H1 (cell line): Measurements from ENCODE around the gene COG7. TPM values are rescaled to one million over a fixed set of nuclear protein-coding genes. Genes with fewer than 3 reads are reported as not detected.

Source experiments
- CTCF ChIA-PET: fragments of 300-600 bp; sonication (Branson Sonifier 250); formaldehyde crosslinking; loops from one replicate; lab custom pipeline; 2021; ENCODE audit not compliant: partially characterized antibody; lab: Charles Lee
- POLR2A ChIA-PET: fragments of 300-600 bp; sonication (Branson Sonifier 250); formaldehyde crosslinking; loops from one replicate; lab custom pipeline; 2021; ENCODE audit warnings: inconsistent platforms; ENCODE audit not compliant: partially characterized antibody; lab: Charles Lee
- DNase-seq, 2 experiments: peaks; one replicate each; pipeline versions ENCODE4 v3.0.0 to v3.0.0-alpha.2; 2010 to 2022; ENCODE audit warnings: low spot score in 2 of 2, low read depth in 1 of 2, mixed read lengths in 1 of 2
- FAIRE-seq: peaks from 2 replicates; lab custom pipeline; 2011; peaks lifted over from hg19 to GRCh38; lab: Jason Lieb, UNC
- H2AFZ ChIP-seq: 2 replicates; pipeline ENCODE4 v1.8.1; 2012; ENCODE audit warnings: low read length, inconsistent platforms
- H2AK5ac ChIP-seq: 2 replicates; pipeline ENCODE4 v1.6.1; 2013; ENCODE audit warnings: low read depth, low read length
- H2BK120ac ChIP-seq: replicated peaks from 2 replicates; pipeline ENCODE3; 2013; ENCODE audit warnings: low read depth, low read length, inconsistent platforms
- H2BK12ac ChIP-seq: 2 replicates; pipeline ENCODE4 v1.6.1; 2013; ENCODE audit warnings: low read depth, low read length
- H2BK15ac ChIP-seq: 2 replicates; pipeline ENCODE4 v1.6.1; 2013; ENCODE audit warnings: low read length
- H2BK20ac ChIP-seq: 2 replicates; pipeline ENCODE4 v1.6.1; 2013; ENCODE audit warnings: low read length
- H2BK5ac ChIP-seq: 2 replicates; pipeline ENCODE4 v1.6.1; 2013; ENCODE audit warnings: low read depth, low read length
- H3K14ac ChIP-seq: 2 replicates; pipeline ENCODE4 v1.6.1; 2013; ENCODE audit warnings: inconsistent platforms; ENCODE audit not compliant: insufficient read length
- H3K18ac ChIP-seq: 2 replicates; pipeline ENCODE4 v1.6.1; 2013; ENCODE audit warnings: low read length; ENCODE audit errors: extremely low read depth
- H3K23ac ChIP-seq: 2 replicates; pipeline ENCODE4 v1.6.1; 2013; ENCODE audit warnings: inconsistent platforms; ENCODE audit not compliant: insufficient read length
- H3K23me2 ChIP-seq: 2 replicates; pipeline ENCODE4 v1.6.1; 2013; ENCODE audit warnings: low read depth, low read length
- H3K27ac ChIP-seq: 2 replicates; pipeline ENCODE4 v1.6.1; 2011; ENCODE audit warnings: low read depth, low read length, inconsistent platforms
- H3K27me3 ChIP-seq, 4 experiments: replicated peaks in 1 of 4; 1 replicate in 1 of 4; 2 replicates in 3 of 4; pipeline versions ENCODE4 v1.6.1 to v1.8.1; 2011 to 2013; ENCODE audit warnings: low read length in 3 of 4, mild to moderate bottlenecking in 3 of 4, inconsistent platforms in 2 of 4, mixed read lengths in 2 of 4, moderate library complexity in 1 of 4; ENCODE audit not compliant: control insufficient read depth in 3 of 4, insufficient read depth in 3 of 4; ENCODE audit errors: extremely low read depth in 1 of 4
- H3K36me3 ChIP-seq, 4 experiments: 2 replicates each; pipeline versions ENCODE4 v1.6.1 to v1.8.1; 2011 to 2013; ENCODE audit warnings: mild to moderate bottlenecking in 4 of 4, low read length in 3 of 4, moderate library complexity in 2 of 4, control low read depth in 1 of 4, inconsistent platforms in 1 of 4; ENCODE audit not compliant: insufficient read depth in 4 of 4, control insufficient read depth in 2 of 4
- H3K4ac ChIP-seq: replicated peaks from 2 replicates; pipeline ENCODE3; 2013; ENCODE audit warnings: low read length, low read depth, mixed read lengths, inconsistent platforms; ENCODE audit not compliant: insufficient read length
- H3K4me1 ChIP-seq, 4 experiments: replicated peaks in 1 of 4; 1 replicate in 1 of 4; 2 replicates in 3 of 4; pipeline versions ENCODE4 v1.6.1 to v1.8.1; 2011 to 2013; ENCODE audit warnings: low read length in 3 of 4, inconsistent platforms in 2 of 4, mixed read lengths in 1 of 4; ENCODE audit not compliant: insufficient read depth in 4 of 4, control insufficient read depth in 3 of 4
- H3K4me2 ChIP-seq, 2 experiments: 2 replicates each; pipeline versions ENCODE4 v1.6.1 to v1.8.1; 2011 to 2013; ENCODE audit warnings: low read depth in 2 of 2, low read length in 2 of 2, control low read depth in 1 of 2, inconsistent platforms in 1 of 2, mild to moderate bottlenecking in 1 of 2; ENCODE audit not compliant: insufficient read depth in 1 of 2
- H3K4me3 ChIP-seq, 4 experiments: fragments of 200-600, 300-600 bp in 1 of 4; sonication (generic), shearing (Covaris generic), sonication (Bioruptor Twin) in 1 of 4; 2 replicates each; pipeline versions ENCODE4 v1.5.1 to v1.8.1; 2011 to 2016; ENCODE audit warnings: low read length in 4 of 4, low read depth in 3 of 4, control low read depth in 2 of 4, inconsistent platforms in 2 of 4, mild to moderate bottlenecking in 2 of 4, mixed read lengths in 1 of 4, moderate library complexity in 1 of 4; ENCODE audit not compliant: insufficient read depth in 2 of 4; ENCODE audit errors: extremely low read depth in 1 of 4
- H3K56ac ChIP-seq: replicated peaks from 2 replicates; pipeline ENCODE3; 2013; ENCODE audit warnings: low read depth, mild to moderate bottlenecking, mixed read lengths, low read length, inconsistent platforms; ENCODE audit not compliant: insufficient read length
- H3K79me1 ChIP-seq: 2 replicates; pipeline ENCODE4 v1.6.1; 2013; ENCODE audit warnings: low read depth, low read length, control low read depth
- H3K79me2 ChIP-seq, 2 experiments: 2 replicates each; pipeline versions ENCODE4 v1.6.1 to v1.8.1; 2012 to 2013; ENCODE audit warnings: low read length in 2 of 2, mild to moderate bottlenecking in 2 of 2, inconsistent platforms in 1 of 2; ENCODE audit not compliant: insufficient read depth in 2 of 2, control insufficient read depth in 1 of 2
- H3K9ac ChIP-seq, 4 experiments: replicated peaks in 1 of 4; 1 replicate in 1 of 4; 2 replicates in 3 of 4; pipeline versions ENCODE4 v1.6.1 to v1.8.1; 2011 to 2013; ENCODE audit warnings: low read depth in 3 of 4, low read length in 3 of 4, control low read depth in 2 of 4, mild to moderate bottlenecking in 2 of 4, moderate library complexity in 2 of 4, inconsistent platforms in 1 of 4; ENCODE audit errors: extremely low read depth in 1 of 4
- H3K9me3 ChIP-seq, 2 experiments: 2 replicates each; pipeline versions ENCODE4 v1.6.1 to v1.8.1; 2012 to 2013; ENCODE audit warnings: mild to moderate bottlenecking in 2 of 2, moderate library complexity in 2 of 2, control low read depth in 1 of 2, inconsistent platforms in 1 of 2, low read depth in 1 of 2, low read length in 1 of 2, mixed read lengths in 1 of 2; ENCODE audit not compliant: insufficient read depth in 2 of 2
- H4K20me1 ChIP-seq, 2 experiments: replicated peaks in 1 of 2; 2 replicates each; pipeline versions ENCODE3 to v1.8.1; 2011 to 2013; ENCODE audit warnings: inconsistent platforms in 2 of 2, low read length in 2 of 2, mild to moderate bottlenecking in 1 of 2; ENCODE audit not compliant: insufficient read depth in 2 of 2, control insufficient read depth in 1 of 2
- H4K5ac ChIP-seq: 2 replicates; pipeline ENCODE4 v1.6.1; 2013; ENCODE audit warnings: low read length, low read depth, mixed read lengths, inconsistent platforms; ENCODE audit not compliant: insufficient read length
- H4K8ac ChIP-seq: 2 replicates; pipeline ENCODE4 v1.8.0; 2013; ENCODE audit warnings: mild to moderate bottlenecking, moderate library complexity, low read length, inconsistent platforms; ENCODE audit not compliant: insufficient read depth; ENCODE audit errors: extremely low read depth
- H4K91ac ChIP-seq: replicated peaks from 2 replicates; pipeline ENCODE3; 2013; ENCODE audit warnings: low read length, mixed read lengths, inconsistent platforms; ENCODE audit not compliant: insufficient read length
- BCL11A ChIP-seq, 2 experiments: IDR thresholded peaks; one replicate each; pipeline ENCODE4 v1.6.1; 2011; ENCODE audit warnings: low read depth in 2 of 2, low read length in 2 of 2, mild to moderate bottlenecking in 2 of 2
- CBX8 ChIP-seq: fragments of 300-800, 300-1000 bp; sonication (generic); IDR thresholded peaks from 2 replicates; pipeline ENCODE4 v1.7.1; 2016; ENCODE audit warnings: low read depth, low read length, borderline replicate concordance
- CEBPB ChIP-seq: IDR thresholded peaks from 2 replicates; pipeline ENCODE4 v1.6.1; 2012; ENCODE audit warnings: low read depth, low read length
- CHD2 ChIP-seq: IDR thresholded peaks from 2 replicates; pipeline ENCODE4 v1.6.1; 2012; ENCODE audit warnings: low read length, improper control_type of control experiment
- FOSL1 ChIP-seq: IDR thresholded peaks from 2 replicates; pipeline ENCODE4 v1.6.1; 2011; ENCODE audit warnings: mild to moderate bottlenecking, low read depth, low read length, moderate library complexity; ENCODE audit not compliant: insufficient read depth
- GABPA ChIP-seq: IDR thresholded peaks from 2 replicates; pipeline ENCODE4 v1.6.1; 2011; ENCODE audit warnings: mild to moderate bottlenecking, low read length, moderate library complexity, borderline replicate concordance; ENCODE audit not compliant: insufficient read depth
- SAP30 ChIP-seq: fragments of 300-600 bp; sonication (generic); IDR thresholded peaks from 2 replicates; pipeline ENCODE4 v1.7.1; 2012; ENCODE audit warnings: low read length, moderate library complexity, mild to moderate bottlenecking, inconsistent platforms; ENCODE audit not compliant: insufficient read depth, insufficient replicate concordance
- TCF12 ChIP-seq: IDR thresholded peaks from 2 replicates; pipeline ENCODE4 v1.6.1; 2011; ENCODE audit warnings: low read depth, mild to moderate bottlenecking, low read length
- ZNF274 ChIP-seq: IDR thresholded peaks from 2 replicates; pipeline ENCODE4 v1.7.0; 2012; ENCODE audit warnings: low read length, borderline replicate concordance; ENCODE audit errors: extremely low read depth
- WGBS, 2 experiments: shearing (Covaris generic) in 1 of 2; methylation state at CpG; one replicate each; pipeline versions ENCODE4 v1.1.6 to v1.1.7; 2013 to 2015; ENCODE audit warnings: low lambda C conversion rate in 2 of 2, mixed read lengths in 2 of 2, inconsistent platforms in 1 of 2, low coverage in 1 of 2, missing lambda C conversion rate in 1 of 2; ENCODE audit not compliant: insufficient replicate concordance in 2 of 2, insufficient coverage in 1 of 2, insufficient read length in 1 of 2; ENCODE audit errors: extremely low coverage in 1 of 2, missing lambda C conversion rate in 1 of 2; 5-methylcytosine and 5-hydroxymethylcytosine counted together
- polyA plus RNA-seq, 7 experiments: library from polyadenylated mRNA; depleted of rRNA in 3 of 7; stranded (reverse) in 5 of 7; unstranded in 2 of 7; fragments of >200 nt in 5 of 7; fragments of 200-250 nt in 2 of 7; gene quantifications; 1 replicate in 5 of 7; 2 replicates in 1 of 7; 4 replicates in 1 of 7; pipeline versions ENCODE4 v1.2.1 to v1.2.3, GENCODE V29; 2011 to 2013; ENCODE audit warnings: missing spikeins in 2 of 7, mixed read lengths in 2 of 7
- total RNA-seq: library from RNA; stranded (reverse); fragmentation: NEBNext Ultra II Directional; extraction: Animal tissue kit (Norgen Biotek cat#: 25700); gene quantifications from 2 replicates; pipeline ENCODE4 v1.2.1, GENCODE V29; 2021
- TF ChIP-seq, protein P1 (sequence below): IDR thresholded peaks from 2 replicates; pipeline ENCODE4 v1.6.1; 2012; ENCODE audit warnings: inconsistent platforms

Gene COG7
- total and polyA plus RNA-seq, 2 of the 8 experiments (the other 6 are each of a cell fraction or from before 2014, with no cell fraction given): 17.2 to 40.4 TPM

GRCh38 chr16:23406024-23406423 is 47.0 kb downstream of the COG7 start:
- H2AFZ ChIP-seq: no peak overlapping the region
- H2BK20ac ChIP-seq: no peak overlapping the region
- H3K27me3 ChIP-seq: no peaks in the 10 kb centered on the region
- H2AK5ac ChIP-seq: no peak overlapping the region
- ChIA-PET POLR2A (interaction anchor here (0.8 to 1.4 kb wide), 2 partner anchors 9 to 21 kb away, joined by 3 to 5 read pairs; no protein-coding TSS in a partner anchor), CTCF (interaction anchor here (1.0 to 8.4 kb wide), 7 partner anchors 9 to 224 kb away, joined by 3 to 53 read pairs (median 3); partner anchors contain the start of gene SCNN1G)
- no peak overlapping the region for H2BK120ac ChIP-seq
- no peak overlapping the region for H4K91ac ChIP-seq
- no peak overlapping the region for H3K14ac ChIP-seq
- FAIRE-seq: no peak
- 82% methylated on average over 2 of the region's 2 CpGs; no CpG with 5 or more reads in 1 of the 2 experiments for WGBS, 2 experiments
- no peaks in the 10 kb centered on the region for H3K9me3 ChIP-seq
- no peak overlapping the region for H3K23ac ChIP-seq
- H3K4me1 ChIP-seq: peaks cover 4 to 19% (median 10%) of the 10 kb centered on the region in 4 experiments
- DNase-seq: no peak
- H3K4me3 ChIP-seq: no peak overlapping the region
- TF ChIP-seq GABPA (no peak), BCL11A (IDR thresholded peaks at IDR 0.05; ENCODE audit: low read depth in 2 of 2, low read length in 2 of 2) (no peak), CBX8 (no peak), CHD2 (no peak), CEBPB (no peak), ZNF274 (no peak), TCF12 (no peak), SAP30 (no peak), FOSL1 (no peak)
- TF ChIP-seq, protein P1, sequence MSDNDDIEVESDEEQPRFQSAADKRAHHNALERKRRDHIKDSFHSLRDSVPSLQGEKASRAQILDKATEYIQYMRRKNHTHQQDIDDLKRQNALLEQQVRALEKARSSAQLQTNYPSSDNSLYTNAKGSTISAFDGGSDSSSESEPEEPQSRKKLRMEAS: no peak
- no peaks in the 10 kb centered on the region for H3K79me2 ChIP-seq
- H2BK5ac ChIP-seq: no peak overlapping the region
- H3K36me3 ChIP-seq: peaks cover 5 to 22% (median 7%) of the 10 kb centered on the region in 4 experiments; a peak in 4 of 8 replicates
- H3K18ac ChIP-seq: no peak overlapping the region
- H3K56ac ChIP-seq: no peak overlapping the region
- no peak overlapping the region for H4K8ac ChIP-seq
- H3K23me2 ChIP-seq: no peaks in the 10 kb centered on the region
- no peak overlapping the region for H3K27ac ChIP-seq
- H2BK12ac ChIP-seq: no peak overlapping the region
- H4K20me1 ChIP-seq: no peaks in the 10 kb centered on the region
- H3K4ac ChIP-seq: no peak overlapping the region
- H4K5ac ChIP-seq: no peak overlapping the region
- no peak overlapping the region for H2BK15ac ChIP-seq
- H3K4me2 ChIP-seq: no peak overlapping the region
- no peaks in the 10 kb centered on the region for H3K79me1 ChIP-seq
- no peak overlapping the region for H3K9ac ChIP-seq
